A549 (cell line): Measurements from ENCODE around the gene MBD2. TPM values are rescaled to one million over a fixed set of nuclear protein-coding genes. Genes with fewer than 3 reads are reported as not detected.

Experiments
- ATAC-seq, 2 experiments: fragments of 200-7000 bp in 1 of 2; fragments of >200 bp in 1 of 2; cut with Nextera tagmentation in 1 of 2; cut with Tn5 transposase in 1 of 2; 3 replicates each; pipeline versions ENCODE4 v1.8.0 to v1.9.1; 2018 to 2020; ENCODE audit warnings: mild to moderate bottlenecking in 1 of 2, moderate library complexity in 1 of 2
- CTCF ChIA-PET: fragments of 300-600 bp; sonication (Branson Sonifier 250); formaldehyde crosslinking; extraction: SDS; loops from one replicate; lab custom pipeline; 2021; ENCODE audit warnings: antibody characterized with exemption, inconsistent platforms; lab: Yijun Ruan, JAX
- POLR2A ChIA-PET: fragments of 350-600 bp; formaldehyde crosslinking; extraction: SDS; loops from one replicate; lab custom pipeline; 2021; ENCODE audit warnings: antibody characterized with exemption, inconsistent platforms; lab: Yijun Ruan, JAX
- DNase-seq, 2 experiments: peaks; one replicate each; pipeline versions ENCODE4 v3.0.0 to v3.0.0-alpha.2; 2011 to 2016; ENCODE audit warnings: low read depth in 1 of 2, low spot score in 1 of 2
- FAIRE-seq: peaks from 2 replicates; lab custom pipeline; 2011; peaks lifted over from hg19 to GRCh38; lab: Jason Lieb, UNC
- H3K27ac ChIP-seq, 2 experiments: fragments of >200 bp; sonication (Bioruptor Twin); formaldehyde crosslinking; 3 replicates each; pipeline ENCODE4 v1.5.1; 2016 to 2017
- H3K4me1 ChIP-seq: fragments of >200 bp; sonication (Bioruptor Twin); formaldehyde crosslinking; 3 replicates; pipeline ENCODE4 v1.6.1; 2016
- H3K4me2 ChIP-seq: fragments of >200 bp; sonication (Bioruptor Twin); formaldehyde crosslinking; 3 replicates; pipeline ENCODE4 v1.6.1; 2016
- H3K4me3 ChIP-seq: fragments of >200 bp; sonication (Bioruptor Twin); formaldehyde crosslinking; 3 replicates; pipeline ENCODE4 v1.5.1; 2016
- H3K9me3 ChIP-seq: fragments of >200 bp; sonication (Bioruptor Twin); formaldehyde crosslinking; 3 replicates; pipeline ENCODE4 v1.6.1; 2016
- CBX8 ChIP-seq: fragments of 200-600 bp; sonication (generic); IDR thresholded peaks from 2 replicates; pipeline ENCODE4 v1.6.1; 2016
- CEBPB ChIP-seq, 2 experiments: fragments of >200 bp in 1 of 2; sonication (Bioruptor Twin) in 1 of 2; formaldehyde crosslinking in 1 of 2; IDR thresholded peaks; 2 replicates each; pipeline ENCODE4 v1.6.1; 2012 to 2016
- ESRRA ChIP-seq: fragments of 150-350 bp; IDR thresholded peaks from 2 replicates; pipeline ENCODE4 v1.6.1; 2014; ENCODE audit warnings: mild to moderate bottlenecking, low read length, borderline replicate concordance
- FOSB ChIP-seq: fragments of 250-450 bp; sonication (Bioruptor Pico); IDR thresholded peaks from 2 replicates; pipeline ENCODE4 v1.5.0; 2020; ENCODE audit warnings: mild to moderate bottlenecking, moderate library complexity
- HDAC2 ChIP-seq: fragments of 200-600 bp; sonication (generic); IDR thresholded peaks from 2 replicates; pipeline ENCODE4 v1.6.1; 2016
- HEYL ChIP-seq: fragments of 250-450 bp; sonication (Bioruptor Pico); IDR thresholded peaks from 2 replicates; pipeline ENCODE4 v1.8.0; 2021; ENCODE audit warnings: mild to moderate bottlenecking, moderate library complexity
- HOXA7 ChIP-seq: fragments of 250-450 bp; sonication (Bioruptor Pico); IDR thresholded peaks from 2 replicates; pipeline ENCODE4 v1.5.0; 2020; ENCODE audit warnings: mild to moderate bottlenecking, moderate library complexity
- HOXB13 ChIP-seq: fragments of 250-450 bp; sonication (Bioruptor Pico); IDR thresholded peaks from 2 replicates; pipeline ENCODE4 v1.5.0; 2020; ENCODE audit warnings: low read depth, mild to moderate bottlenecking, moderate library complexity
- HOXB5 ChIP-seq: fragments of 250-450 bp; sonication (Bioruptor Pico); IDR thresholded peaks from 2 replicates; pipeline ENCODE4 v1.5.0; 2020; ENCODE audit warnings: mild to moderate bottlenecking, moderate library complexity
- JUN ChIP-seq, 2 experiments: fragments of >200 bp; sonication (Bioruptor Twin); formaldehyde crosslinking; IDR thresholded peaks; 2 replicates in 1 of 2; 3 replicates in 1 of 2; pipeline ENCODE4 v1.6.1; 2016 to 2017
- JUNB ChIP-seq: fragments of >200 bp; sonication (Bioruptor Twin); formaldehyde crosslinking; IDR thresholded peaks from 2 replicates; pipeline ENCODE4 v1.6.1; 2016
- KDM1A ChIP-seq: fragments of 200-600 bp; sonication (generic); IDR thresholded peaks from 2 replicates; pipeline ENCODE4 v1.6.1; 2016; ENCODE audit warnings: low read depth, mild to moderate bottlenecking
- KDM5A ChIP-seq: fragments of 200-600 bp; sonication (generic); IDR thresholded peaks from 2 replicates; pipeline ENCODE4 v1.6.1; 2016; ENCODE audit warnings: antibody characterized with exemption, mild to moderate bottlenecking
- MAZ ChIP-seq: fragments of 150-350 bp; IDR thresholded peaks from 2 replicates; pipeline ENCODE4 v1.6.1; 2014; ENCODE audit warnings: antibody characterized with exemption, low read depth, low read length, borderline replicate concordance
- MYC ChIP-seq: IDR thresholded peaks from 2 replicates; pipeline ENCODE4 v1.6.1; 2012; ENCODE audit warnings: mild to moderate bottlenecking, inconsistent platforms, low read length, improper control_type of control experiment, borderline replicate concordance
- NR3C1 ChIP-seq: fragments of >200 bp; sonication (Bioruptor Twin); formaldehyde crosslinking; IDR thresholded peaks from 3 replicates; pipeline ENCODE4 v1.6.1; 2017
- POLR2A ChIP-seq: IDR thresholded peaks from 2 replicates; pipeline ENCODE4 v1.6.1; 2012; ENCODE audit warnings: mild to moderate bottlenecking, low read length
- SREBF2 ChIP-seq: fragments of 450-650 bp; IDR thresholded peaks from 2 replicates; pipeline ENCODE4 v1.6.1; 2014; ENCODE audit warnings: mild to moderate bottlenecking, moderate library complexity
- TFCP2L1 ChIP-seq: fragments of 250-450 bp; sonication (Bioruptor Pico); IDR thresholded peaks from 2 replicates; pipeline ENCODE4 v1.5.0; 2021; ENCODE audit warnings: mild to moderate bottlenecking
- ZC3H11A ChIP-seq: fragments of 450-650 bp; IDR thresholded peaks from 2 replicates; pipeline ENCODE4 v1.6.1; 2014; ENCODE audit warnings: antibody characterized with exemption, mild to moderate bottlenecking
- ZFP36 ChIP-seq: fragments of 450-650 bp; IDR thresholded peaks from 2 replicates; pipeline ENCODE4 v1.6.1; 2014; ENCODE audit warnings: borderline replicate concordance; ENCODE audit not compliant: partially characterized antibody
- ZSCAN20 ChIP-seq: fragments of 250-450 bp; sonication (Bioruptor Pico); IDR thresholded peaks from 2 replicates; pipeline ENCODE4 v1.8.0; 2022; ENCODE audit warnings: mild to moderate bottlenecking, moderate library complexity
- WGBS: methylation state at CpG from one replicate; pipeline ENCODE4 v1.1.6; 2017; ENCODE audit errors: missing lambda C conversion rate; 5-methylcytosine and 5-hydroxymethylcytosine counted together
- polyA plus RNA-seq, 4 experiments: library from polyadenylated mRNA; depleted of rRNA in 3 of 4; stranded (reverse); fragments of >200 nt; fragmentation: RNase III in 1 of 4; extraction: RNeasy Plus Mini Kit Qiagen cat#74134 plus additional on column Dnase treatment in 1 of 4; gene quantifications; 2 replicates in 3 of 4; 3 replicates in 1 of 4; pipeline ENCODE4 v1.2.3, GENCODE V29; 2011 to 2017
- TF ChIP-seq, protein P1 (sequence below): fragments of 200-600 bp; sonication (generic); IDR thresholded peaks from 2 replicates; pipeline ENCODE4 v1.6.1; 2016; ENCODE audit warnings: antibody characterized with exemption, mild to moderate bottlenecking, moderate library complexity
- TF ChIP-seq, protein P2 (sequence below): fragments of 250-450 bp; sonication (Bioruptor Pico); IDR thresholded peaks from 2 replicates; pipeline ENCODE4 v1.5.0; 2020; ENCODE audit warnings: low read depth, mild to moderate bottlenecking, moderate library complexity
- TF ChIP-seq, protein P3 (sequence below): IDR thresholded peaks from 2 replicates; pipeline ENCODE4 v1.6.1; 2012

Gene MBD2
- polyA plus RNA-seq, 2 of the 4 experiments (the other 2 are of a cell fraction), result 43.4 to 48.2 TPM

DNA sequence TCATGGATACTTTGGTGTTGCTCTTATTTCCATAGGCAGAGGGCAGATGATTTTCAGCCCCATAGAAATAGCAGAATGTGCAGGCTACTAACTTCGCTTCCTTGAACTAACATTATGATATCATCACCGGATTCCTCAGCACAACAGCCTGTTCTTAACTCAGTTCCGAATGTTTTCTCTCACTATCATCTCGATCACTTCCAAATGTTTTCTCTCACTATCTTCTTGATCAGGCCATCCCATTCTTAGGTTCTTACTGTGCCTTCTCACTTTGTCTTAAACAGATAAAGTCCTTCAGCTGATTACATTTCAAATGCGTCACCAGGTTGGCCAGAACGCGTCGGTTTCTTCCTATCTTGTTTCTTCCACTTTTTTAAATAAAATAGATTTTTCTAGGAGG lies 11.4 kb upstream of the MBD2 start:
- no peak for DNase-seq
- no peak for ATAC-seq
- 80% methylated on average over 8 of the region's 8 CpGs for WGBS
- POLR2A ChIA-PET, result no interaction called here
- no peak overlapping the region for H3K4me3 ChIP-seq
- no peaks in the 10 kb centered on the region for H3K4me1 ChIP-seq
- H3K4me2 ChIP-seq, result no peak overlapping the region
- CTCF ChIA-PET, result no interaction called here
- TF ChIP-seq JUN (IDR thresholded peaks at IDR 0.05), result no peak
- no peak for TF ChIP-seq MYC
- TF ChIP-seq CEBPB (IDR thresholded peaks at IDR 0.05), result no peak
- FAIRE-seq, result no peak
- H3K27ac ChIP-seq, result no peak overlapping the region
- no peaks in the 10 kb centered on the region for H3K9me3 ChIP-seq

DNA sequence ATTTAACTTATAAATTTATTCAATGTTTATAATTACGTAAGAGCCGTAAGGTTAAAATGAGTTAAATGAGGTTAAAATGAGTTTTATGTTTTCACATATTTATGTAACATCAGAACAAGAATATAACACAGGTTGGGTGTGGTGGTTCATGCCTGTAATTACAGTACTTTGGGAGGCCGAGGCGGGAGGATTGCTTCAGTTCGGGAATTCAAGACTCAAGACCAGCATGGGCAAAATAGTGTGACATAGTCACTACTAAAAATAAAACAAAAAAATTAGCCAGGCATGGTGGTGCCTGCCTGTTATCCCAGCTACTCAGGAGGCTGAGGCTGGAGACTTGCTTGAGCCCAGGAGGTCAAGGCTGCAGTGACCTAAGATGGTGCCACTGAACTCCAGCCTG lies 9.3 kb upstream of the MBD2 start:
- WGBS, result 91% methylated on average over 5 of the region's 5 CpGs
- Histone ChIP-seq H3K4me3 (no peak overlapping the region), H3K27ac (no peak overlapping the region), H3K9me3 (no peaks in the 10 kb centered on the region), H3K4me2 (no peak overlapping the region), H3K4me1 (no peaks in the 10 kb centered on the region)
- TF ChIP-seq JUN (IDR thresholded peaks at IDR 0.05) (no peak), CBX8 (no peak), NR3C1 (no peak), SREBF2 (no peak), HOXB5 (CRISPR knock-in tag) (no peak), KDM5A (no peak), FOSB (no peak), ZFP36 (no peak), MAZ (no peak), HOXA7 (CRISPR knock-in tag) (no peak), JUNB (no peak), POLR2A (no peak), HOXB13 (CRISPR knock-in tag) (no peak), ESRRA (no peak), HEYL (CRISPR knock-in tag) (no peak)
- TF ChIP-seq, protein P1, sequence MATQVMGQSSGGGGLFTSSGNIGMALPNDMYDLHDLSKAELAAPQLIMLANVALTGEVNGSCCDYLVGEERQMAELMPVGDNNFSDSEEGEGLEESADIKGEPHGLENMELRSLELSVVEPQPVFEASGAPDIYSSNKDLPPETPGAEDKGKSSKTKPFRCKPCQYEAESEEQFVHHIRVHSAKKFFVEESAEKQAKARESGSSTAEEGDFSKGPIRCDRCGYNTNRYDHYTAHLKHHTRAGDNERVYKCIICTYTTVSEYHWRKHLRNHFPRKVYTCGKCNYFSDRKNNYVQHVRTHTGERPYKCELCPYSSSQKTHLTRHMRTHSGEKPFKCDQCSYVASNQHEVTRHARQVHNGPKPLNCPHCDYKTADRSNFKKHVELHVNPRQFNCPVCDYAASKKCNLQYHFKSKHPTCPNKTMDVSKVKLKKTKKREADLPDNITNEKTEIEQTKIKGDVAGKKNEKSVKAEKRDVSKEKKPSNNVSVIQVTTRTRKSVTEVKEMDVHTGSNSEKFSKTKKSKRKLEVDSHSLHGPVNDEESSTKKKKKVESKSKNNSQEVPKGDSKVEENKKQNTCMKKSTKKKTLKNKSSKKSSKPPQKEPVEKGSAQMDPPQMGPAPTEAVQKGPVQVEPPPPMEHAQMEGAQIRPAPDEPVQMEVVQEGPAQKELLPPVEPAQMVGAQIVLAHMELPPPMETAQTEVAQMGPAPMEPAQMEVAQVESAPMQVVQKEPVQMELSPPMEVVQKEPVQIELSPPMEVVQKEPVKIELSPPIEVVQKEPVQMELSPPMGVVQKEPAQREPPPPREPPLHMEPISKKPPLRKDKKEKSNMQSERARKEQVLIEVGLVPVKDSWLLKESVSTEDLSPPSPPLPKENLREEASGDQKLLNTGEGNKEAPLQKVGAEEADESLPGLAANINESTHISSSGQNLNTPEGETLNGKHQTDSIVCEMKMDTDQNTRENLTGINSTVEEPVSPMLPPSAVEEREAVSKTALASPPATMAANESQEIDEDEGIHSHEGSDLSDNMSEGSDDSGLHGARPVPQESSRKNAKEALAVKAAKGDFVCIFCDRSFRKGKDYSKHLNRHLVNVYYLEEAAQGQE, result no peak
- TF ChIP-seq, protein P2, sequence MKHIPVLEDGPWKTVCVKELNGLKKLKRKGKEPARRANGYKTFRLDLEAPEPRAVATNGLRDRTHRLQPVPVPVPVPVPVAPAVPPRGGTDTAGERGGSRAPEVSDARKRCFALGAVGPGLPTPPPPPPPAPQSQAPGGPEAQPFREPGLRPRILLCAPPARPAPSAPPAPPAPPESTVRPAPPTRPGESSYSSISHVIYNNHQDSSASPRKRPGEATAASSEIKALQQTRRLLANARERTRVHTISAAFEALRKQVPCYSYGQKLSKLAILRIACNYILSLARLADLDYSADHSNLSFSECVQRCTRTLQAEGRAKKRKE (CRISPR knock-in tag), result no peak
- ATAC-seq, result no peak
- no peak for FAIRE-seq
- DNase-seq, result no peak
- ChIA-PET CTCF (no interaction called here), POLR2A (no interaction called here)

- POLR2A ChIA-PET, result no interaction called here
- ATAC-seq, result no peak
- Histone ChIP-seq H3K27ac (no peak overlapping the region), H3K4me3 (no peak overlapping the region), H3K4me2 (no peak overlapping the region)
- 54% methylated on average over 3 of the region's 3 CpGs for WGBS
- no peak for TF ChIP-seq ZC3H11A
- TF ChIP-seq, protein P1, result no peak
- no peak for TF ChIP-seq KDM1A
- TF ChIP-seq TFCP2L1, result no peak
- TF ChIP-seq HDAC2, result no peak
- TF ChIP-seq, protein P3, sequence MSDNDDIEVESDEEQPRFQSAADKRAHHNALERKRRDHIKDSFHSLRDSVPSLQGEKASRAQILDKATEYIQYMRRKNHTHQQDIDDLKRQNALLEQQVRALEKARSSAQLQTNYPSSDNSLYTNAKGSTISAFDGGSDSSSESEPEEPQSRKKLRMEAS, result no peak
- TF ChIP-seq CEBPB (IDR thresholded peaks at IDR 0.05), result no peak
- no peak for TF ChIP-seq ZSCAN20 (CRISPR knock-in tag)
- TF ChIP-seq, all 56 proteins: peak for 0
- no peaks in the 10 kb centered on the region for H3K9me3 ChIP-seq
- no peak for DNase-seq
- H3K4me1 ChIP-seq, result no peaks in the 10 kb centered on the region
- CTCF ChIA-PET, result no interaction called here
- FAIRE-seq, result no peak
Observed at GRCh38 chr18:54233228-54233625, 8.8 kb upstream of the MBD2 start.
